HG03342 (cell line): ENCODE data around the gene BUD13.
"Not testable (repeated sequence)": the region's sequence is repeated elsewhere in the genome, so short reads cannot be mapped to it uniquely, and the experiment has no call there.

ENCODE experiments used
- ATAC-seq: cut with Tn5 transposase; IDR thresholded peaks from one replicate; pipeline ENCODE4 v1.9.1; 2021; ENCODE audit warnings: mild to moderate bottlenecking, moderate library complexity; ENCODE audit not compliant: unreplicated experiment

The BUD13 gene

GRCh38 chr11:116762132-116762531 lies 10.7 kb downstream of the BUD13 start:
- no peak for ATAC-seq

- ATAC-seq: not testable (repeated sequence)
These were observed 16.7 kb downstream of the BUD13 start for GRCh38 chr11:116756044-116756443.

GRCh38 chr11:116750070-116750718 lies 22.6 kb downstream of the BUD13 start:
- ATAC-seq: no peak

GRCh38 chr11:116742104-116742503 lies 30.7 kb downstream of the BUD13 start:
- ATAC-seq: no peak

- ATAC-seq: no peak
These were observed 32.0 kb downstream of the BUD13 start for GRCh38 chr11:116740741-116741140.

- no peak for ATAC-seq
These were observed 33.8 kb downstream of the BUD13 start for GRCh38 chr11:116738975-116739374.

- no peak for ATAC-seq
These were observed 36.0 kb downstream of the BUD13 start for GRCh38 chr11:116736763-116737162.

- ATAC-seq: no peak
These were observed 38.7 kb downstream of the BUD13 start for GRCh38 chr11:116733969-116734508.

- peak; percentile 29 for ATAC-seq
These were observed 39.6 kb downstream of the BUD13 start for GRCh38 chr11:116733043-116733755.

GRCh38 chr11:116732271-116733042 lies 40.3 kb downstream of the BUD13 start:
- peak; percentile 82 for ATAC-seq

- no peak for ATAC-seq
These were observed 41.0 kb downstream of the BUD13 start for GRCh38 chr11:116731821-116732220.

GRCh38 chr11:116731097-116731761 lies 41.6 kb downstream of the BUD13 start:
- ATAC-seq: no peak

GRCh38 chr11:116730601-116731000 lies 42.2 kb downstream of the BUD13 start:
- ATAC-seq: no peak

- no peak for ATAC-seq
These were observed 42.6 kb downstream of the BUD13 start for GRCh38 chr11:116730241-116730561.

GRCh38 chr11:116729501-116730240 lies 43.1 kb downstream of the BUD13 start:
- ATAC-seq: no peak

- ATAC-seq: no peak
These were observed 44.8 kb downstream of the BUD13 start for GRCh38 chr11:116727990-116728389.

- ATAC-seq: no peak
These were observed 47.2 kb downstream of the BUD13 start for GRCh38 chr11:116725434-116726221.

GRCh38 chr11:116724813-116725212 lies 48.0 kb downstream of the BUD13 start:
- ATAC-seq: no peak

GRCh38 chr11:116723511-116723910 lies 49.3 kb downstream of the BUD13 start:
- ATAC-seq: no peak

GRCh38 chr11:116721988-116722387 lies 50.8 kb downstream of the BUD13 start:
- ATAC-seq: no peak
